GM12878 (cell line): ENCODE results near the gene SLC25A33. TPM values are rescaled to one million over a fixed set of nuclear protein-coding genes. Genes with fewer than 3 reads are reported as not detected.
A peak's percentile ranks its signal among the peaks of the same experiment; 100 is the strongest.

ENCODE experiments used
- ATAC-seq: fragments of 200-7000 bp; cut with Tn5 transposase; 3 replicates; pipeline ENCODE4 v1.9.1; 2020; ENCODE audit warnings: mild to moderate bottlenecking, moderate library complexity
- BruUV-seq: library from RNA; stranded (reverse); fragments of 400-500 nt; replicated peaks from 2 replicates; lab custom pipeline; 2021; lab: Mats Ljungman, UMichigan
- CTCF ChIA-PET: fragments of 300-600 bp; sonication (Branson Sonifier 250); formaldehyde crosslinking; extraction: SDS; loops from one replicate; lab custom pipeline; 2021; ENCODE audit warnings: inconsistent platforms; lab: Yijun Ruan, JAX
- POLR2A ChIA-PET: fragments of 350-600 bp; formaldehyde crosslinking; extraction: SDS; loops from one replicate; lab custom pipeline; 2021; ENCODE audit warnings: inconsistent platforms; lab: Charles Lee
- RAD21 ChIA-PET: fragments of 300-600 bp; sonication (Branson Sonifier 250); formaldehyde crosslinking; loops from one replicate; lab custom pipeline; 2023; ENCODE audit warnings: antibody characterized with exemption; ENCODE audit not compliant: unreplicated experiment; lab: Charles Lee
- SMC1A ChIA-PET: fragments of 300-600 bp; sonication (Branson Sonifier 250); formaldehyde crosslinking; loops from one replicate; lab custom pipeline; 2023; ENCODE audit not compliant: unreplicated experiment, uncharacterized antibody; lab: Charles Lee
- DNase-seq: peaks from one replicate; pipeline ENCODE4 v3.0.0-alpha.2; 2011; ENCODE audit warnings: low read depth, low spot score
- FAIRE-seq: peaks from 3 replicates; lab custom pipeline; 2011; peaks lifted over from hg19 to GRCh38; lab: Jason Lieb, UNC
- H2AFZ ChIP-seq: 2 replicates; pipeline ENCODE4 v1.6.0; 2011; ENCODE audit warnings: low read depth, low read length, control low read depth; ENCODE audit not compliant: control insufficient read depth
- H3K27ac ChIP-seq: 2 replicates; pipeline ENCODE4 v1.5.1; 2011; ENCODE audit warnings: control low read depth; ENCODE audit not compliant: control insufficient read depth, insufficient read depth
- H3K27me3 ChIP-seq, 2 experiments: replicated peaks in 1 of 2; 2 replicates each; pipeline versions ENCODE4 v1.6.0 to v1.6.1; 2011; ENCODE audit warnings: low read length in 1 of 2; ENCODE audit not compliant: control insufficient read depth in 2 of 2, insufficient read depth in 2 of 2
- H3K36me3 ChIP-seq, 2 experiments: 2 replicates each; pipeline ENCODE4 v1.5.1; 2011; ENCODE audit warnings: low read length in 1 of 2; ENCODE audit not compliant: control insufficient read depth in 2 of 2, insufficient read depth in 2 of 2
- H3K4me1 ChIP-seq: 2 replicates; pipeline ENCODE4 v1.6.1; 2011; ENCODE audit warnings: mild to moderate bottlenecking, low read length, moderate library complexity, mixed read lengths; ENCODE audit not compliant: control insufficient read depth, insufficient read depth
- H3K4me2 ChIP-seq: 2 replicates; pipeline ENCODE4 v1.6.0; 2011; ENCODE audit warnings: control low read depth; ENCODE audit not compliant: control insufficient read depth, insufficient read depth
- H3K4me3 ChIP-seq: fragments of 200-600 bp; sonication (generic); 2 replicates; pipeline ENCODE4 v1.5.1; 2016
- H3K79me2 ChIP-seq: 2 replicates; pipeline ENCODE4 v1.6.0; 2011; ENCODE audit warnings: low read length; ENCODE audit not compliant: control insufficient read depth, insufficient read depth
- H3K9ac ChIP-seq: 2 replicates; pipeline ENCODE4 v1.8.0; 2011; ENCODE audit warnings: low read length, control low read depth, mixed read lengths; ENCODE audit not compliant: control insufficient read depth, insufficient read depth
- H3K9me3 ChIP-seq: replicated peaks from 3 replicates; pipeline ENCODE4 v1.5.1; 2011; ENCODE audit warnings: mild to moderate bottlenecking, low read length; ENCODE audit not compliant: control insufficient read depth, insufficient read depth
- H4K20me1 ChIP-seq: 2 replicates; pipeline ENCODE4 v1.6.0; 2011; ENCODE audit not compliant: control insufficient read depth, insufficient read depth
- EGR1 ChIP-seq, 2 experiments: IDR thresholded peaks; 1 replicate in 1 of 2; 2 replicates in 1 of 2; pipeline ENCODE4 v1.6.1; 2011 to 2012; ENCODE audit warnings: low read depth in 2 of 2, low read length in 2 of 2, borderline replicate concordance in 1 of 2, mild to moderate bottlenecking in 1 of 2, moderate library complexity in 1 of 2
- FOXK2 ChIP-seq: fragments of 450-650 bp; IDR thresholded peaks from 2 replicates; pipeline ENCODE4 v1.6.1; 2017; ENCODE audit warnings: mild to moderate bottlenecking, moderate library complexity
- NFIC ChIP-seq: IDR thresholded peaks from 2 replicates; pipeline ENCODE4 v1.6.1; 2012; ENCODE audit warnings: low read depth, mild to moderate bottlenecking, inconsistent platforms, low read length, moderate library complexity
- PML ChIP-seq: IDR thresholded peaks from 2 replicates; pipeline ENCODE4 v1.6.1; 2012; ENCODE audit warnings: low read length, inconsistent platforms
- SMAD5 ChIP-seq: IDR thresholded peaks from 2 replicates; pipeline ENCODE4 v1.6.1; 2016; ENCODE audit warnings: antibody characterized with exemption, low read depth
- SMARCA5 ChIP-seq: fragments of 450-650 bp; IDR thresholded peaks from 2 replicates; pipeline ENCODE4 v1.6.1; 2017; ENCODE audit warnings: mild to moderate bottlenecking
- YY1 ChIP-seq: IDR thresholded peaks from 2 replicates; pipeline ENCODE4 v1.6.1; 2011; ENCODE audit warnings: low read depth, mild to moderate bottlenecking, low read length
- WGBS: methylation state at CpG from one replicate; pipeline ENCODE4 v1.1.6; 2016; ENCODE audit warnings: low lambda C conversion rate; ENCODE audit not compliant: insufficient replicate concordance, insufficient coverage; ENCODE audit errors: missing lambda C conversion rate; 5-methylcytosine and 5-hydroxymethylcytosine counted together
- in situ Hi-C: fragments of 300-500 bp; cut with MboI; formaldehyde crosslinking; loops from 9 replicates; pipeline ENCODE4 v1.14.3; 2018; ENCODE audit warnings: mixed read lengths
- intact Hi-C: fragments of 100-400 bp; cut with micrococcal nuclease; formaldehyde crosslinking; loops from one replicate; pipeline ENCODE4 v1.14.2; 2022; ENCODE audit not compliant: unreplicated experiment
- polyA plus RNA-seq, 11 experiments: library from polyadenylated mRNA; depleted of rRNA in 4 of 11; unstranded in 6 of 11; stranded (reverse) in 5 of 11; fragments of >200 nt; fragmentation: Nextera tagmentation in 4 of 11; fragmentation: Illumina TruSeq in 1 of 11; extraction: Ambion mirVana in 4 of 11; extraction: Trizol in 1 of 11; gene quantifications; 1 replicate in 1 of 11; 2 replicates in 10 of 11; pipeline versions ENCODE4 v1.2.1 to v1.2.3, GENCODE V29; 2011 to 2016; ENCODE audit warnings: inconsistent platforms in 2 of 11, missing spikeins in 2 of 11, low read depth in 1 of 11
- total RNA-seq, 4 experiments: library from RNA; depleted of rRNA in 3 of 4; stranded (reverse); fragments of >200 nt in 3 of 4; fragmentation: Illumina TruSeq in 1 of 4; extraction: Trizol in 1 of 4; gene quantifications; 2 replicates each; pipeline versions ENCODE4 v1.2.1 to v1.2.3, GENCODE V29; 2013 to 2021
- TF ChIP-seq, protein P1 (sequence below): fragments of 450-650 bp; formaldehyde crosslinking; IDR thresholded peaks from 2 replicates; pipeline ENCODE4 v1.4.0; 2020; ENCODE audit warnings: mild to moderate bottlenecking, moderate library complexity
- TF ChIP-seq, protein P2 (sequence below): IDR thresholded peaks from 2 replicates; pipeline ENCODE4 v1.6.1; 2011; ENCODE audit warnings: borderline replicate concordance, low read depth, mild to moderate bottlenecking, moderate library complexity, low read length; ENCODE audit not compliant: insufficient read depth, poor library complexity, severe bottlenecking

SLC25A33 gene
- total and polyA plus RNA-seq, 10 of the 15 experiments (the other 5 are each of a cell fraction or from before 2014, with no cell fraction given) = 1.7 to 11.2 (median 8.4) TPM

DNA sequence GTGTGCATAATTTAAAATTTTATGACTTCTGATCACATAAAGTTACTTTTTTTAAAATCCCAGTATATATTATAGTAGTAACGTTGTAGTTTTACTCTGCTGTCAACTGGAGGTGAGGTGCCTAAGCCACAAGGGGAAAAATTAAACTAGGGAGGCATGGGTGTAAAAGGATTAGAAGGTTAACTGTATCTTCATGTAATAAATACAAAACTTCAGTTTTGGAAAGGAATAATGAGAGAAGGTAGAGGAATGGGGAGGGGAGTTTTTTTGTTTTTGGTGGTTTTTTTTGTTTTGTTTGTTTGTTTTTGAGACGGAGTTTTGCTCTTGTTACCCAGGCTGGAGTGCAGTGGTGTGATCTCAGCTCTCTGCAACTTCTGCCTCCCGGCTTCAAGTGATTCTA, 5.7 kb downstream of the SLC25A33 start:
- WGBS = 47% methylated on average over 3 of the region's 3 CpGs
- Histone ChIP-seq H3K4me1 (no peaks in the 10 kb centered on the region), H3K36me3 (no peaks in the 10 kb centered on the region), H4K20me1 (no peaks in the 10 kb centered on the region; the same call in 1 of the 2 replicates), H3K27me3 (no peaks in the 10 kb centered on the region), H3K4me2 (no peak overlapping the region), H3K4me3 (no peak overlapping the region), H2AFZ (no peak overlapping the region), H3K9me3 (no peaks in the 10 kb centered on the region), H3K9ac (no peak overlapping the region), H3K27ac (no peak overlapping the region), H3K79me2 (peaks cover 60% of the 10 kb centered on the region)
- ChIA-PET SMC1A (no interaction called here), RAD21 (no interaction called here), POLR2A (no interaction called here), CTCF (no interaction called here)
- FAIRE-seq (no peak), DNase-seq (no peak), ATAC-seq (no peak)
- in situ Hi-C loops = no loop called here
- intact Hi-C loops = no loop called here
- TSS peak; percentile 28 for BruUV-seq
- TF ChIP-seq YY1 = no peak

DNA sequence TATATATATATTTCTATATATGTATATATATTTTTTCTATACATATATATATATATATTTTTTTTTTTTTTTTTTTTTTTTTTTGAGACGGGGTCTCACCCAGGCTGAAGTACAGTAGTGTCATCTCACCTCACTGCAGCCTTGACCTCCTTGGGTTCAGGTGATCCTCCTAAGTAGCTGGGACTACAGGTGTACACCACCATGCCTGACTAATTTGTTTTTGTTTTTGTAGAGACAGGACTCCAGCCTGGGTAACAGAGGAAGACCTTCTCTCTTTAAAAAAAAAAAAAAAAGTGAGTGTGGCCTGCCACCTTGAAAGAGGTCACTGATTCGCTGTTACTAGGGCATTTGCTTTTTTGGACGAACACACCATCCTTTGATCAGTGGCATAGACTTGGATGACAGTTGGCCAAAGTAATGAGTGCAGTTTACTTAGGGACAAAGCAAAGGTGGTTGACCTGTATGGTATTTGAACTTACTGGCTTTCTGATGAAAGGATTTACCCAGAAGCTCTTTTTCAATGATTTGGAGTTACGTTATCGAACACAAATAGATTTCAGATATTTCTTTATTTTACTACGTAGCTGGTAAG, 10.8 kb downstream of the SLC25A33 start:
- CTCF ChIA-PET = interaction anchor here (0.6 to 0.7 kb wide), 2 partner anchors 55 to 57 kb away, joined by 3 read pairs; no protein-coding TSS in a partner anchor
- Histone ChIP-seq H3K27ac (no peak overlapping the region), H3K4me1 (no peaks in the 10 kb centered on the region)
- TF ChIP-seq SMARCA5 = no peak
- TF ChIP-seq PML = no peak
- TF ChIP-seq, protein P1, sequence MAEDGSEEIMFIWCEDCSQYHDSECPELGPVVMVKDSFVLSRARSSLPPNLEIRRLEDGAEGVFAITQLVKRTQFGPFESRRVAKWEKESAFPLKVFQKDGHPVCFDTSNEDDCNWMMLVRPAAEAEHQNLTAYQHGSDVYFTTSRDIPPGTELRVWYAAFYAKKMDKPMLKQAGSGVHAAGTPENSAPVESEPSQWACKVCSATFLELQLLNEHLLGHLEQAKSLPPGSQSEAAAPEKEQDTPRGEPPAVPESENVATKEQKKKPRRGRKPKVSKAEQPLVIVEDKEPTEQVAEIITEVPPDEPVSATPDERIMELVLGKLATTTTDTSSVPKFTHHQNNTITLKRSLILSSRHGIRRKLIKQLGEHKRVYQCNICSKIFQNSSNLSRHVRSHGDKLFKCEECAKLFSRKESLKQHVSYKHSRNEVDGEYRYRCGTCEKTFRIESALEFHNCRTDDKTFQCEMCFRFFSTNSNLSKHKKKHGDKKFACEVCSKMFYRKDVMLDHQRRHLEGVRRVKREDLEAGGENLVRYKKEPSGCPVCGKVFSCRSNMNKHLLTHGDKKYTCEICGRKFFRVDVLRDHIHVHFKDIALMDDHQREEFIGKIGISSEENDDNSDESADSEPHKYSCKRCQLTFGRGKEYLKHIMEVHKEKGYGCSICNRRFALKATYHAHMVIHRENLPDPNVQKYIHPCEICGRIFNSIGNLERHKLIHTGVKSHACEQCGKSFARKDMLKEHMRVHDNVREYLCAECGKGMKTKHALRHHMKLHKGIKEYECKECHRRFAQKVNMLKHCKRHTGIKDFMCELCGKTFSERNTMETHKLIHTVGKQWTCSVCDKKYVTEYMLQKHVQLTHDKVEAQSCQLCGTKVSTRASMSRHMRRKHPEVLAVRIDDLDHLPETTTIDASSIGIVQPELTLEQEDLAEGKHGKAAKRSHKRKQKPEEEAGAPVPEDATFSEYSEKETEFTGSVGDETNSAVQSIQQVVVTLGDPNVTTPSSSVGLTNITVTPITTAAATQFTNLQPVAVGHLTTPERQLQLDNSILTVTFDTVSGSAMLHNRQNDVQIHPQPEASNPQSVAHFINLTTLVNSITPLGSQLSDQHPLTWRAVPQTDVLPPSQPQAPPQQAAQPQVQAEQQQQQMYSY = no peak
- TF ChIP-seq SMAD5 = no peak
- TF ChIP-seq FOXK2 = no peak
- TF ChIP-seq EGR1 (IDR thresholded peaks at IDR 0.05; ENCODE audit: borderline replicate concordance in 1 of 2, low read depth in 2 of 2, low read length in 2 of 2) = no peak
- TF ChIP-seq, protein P2, sequence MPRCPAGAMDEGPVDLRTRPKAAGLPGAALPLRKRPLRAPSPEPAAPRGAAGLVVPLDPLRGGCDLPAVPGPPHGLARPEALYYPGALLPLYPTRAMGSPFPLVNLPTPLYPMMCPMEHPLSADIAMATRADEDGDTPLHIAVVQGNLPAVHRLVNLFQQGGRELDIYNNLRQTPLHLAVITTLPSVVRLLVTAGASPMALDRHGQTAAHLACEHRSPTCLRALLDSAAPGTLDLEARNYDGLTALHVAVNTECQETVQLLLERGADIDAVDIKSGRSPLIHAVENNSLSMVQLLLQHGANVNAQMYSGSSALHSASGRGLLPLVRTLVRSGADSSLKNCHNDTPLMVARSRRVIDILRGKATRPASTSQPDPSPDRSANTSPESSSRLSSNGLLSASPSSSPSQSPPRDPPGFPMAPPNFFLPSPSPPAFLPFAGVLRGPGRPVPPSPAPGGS = no peak
- no peak for TF ChIP-seq NFIC
- TF ChIP-seq, all 136 proteins: peak for 0
- H3K4me2 ChIP-seq = no peak overlapping the region
- no peaks in the 10 kb centered on the region for H3K9me3 ChIP-seq
- ChIA-PET RAD21 (no interaction called here), POLR2A (interaction anchor here (0.7 kb wide), 2 partner anchors 218 to 388 kb away, joined by 3 to 5 read pairs; no protein-coding TSS in a partner anchor), SMC1A (interaction anchor here (1.1 kb wide), 1 partner anchor 8 kb away, joined by 4 read pairs; no protein-coding TSS in a partner anchor)
- no peaks in the 10 kb centered on the region; the same call in 1 of the 2 replicates for H4K20me1 ChIP-seq
- no peak overlapping the region for H3K4me3 ChIP-seq
- in situ Hi-C loops (no loop called here), intact Hi-C loops (no loop called here)
- DNase-seq = no peak
- no peak overlapping the region for H2AFZ ChIP-seq
- no TSS peak for BruUV-seq
- no peak for FAIRE-seq
- peaks cover 36% of the 10 kb centered on the region for H3K79me2 ChIP-seq
- H3K27me3 ChIP-seq = no peaks in the 10 kb centered on the region
- ATAC-seq = no peak
- peaks cover 0 to 6% of the 10 kb centered on the region in 2 experiments; a peak in 2 of 4 replicates for H3K36me3 ChIP-seq
- H3K9ac ChIP-seq = no peak overlapping the region
- 96% methylated on average over 5 of the region's 6 CpGs for WGBS
